K562 (cell line): ENCODE measurements around the gene UGT2B11. TPM values are rescaled to one million over a fixed set of nuclear protein-coding genes. Genes with fewer than 3 reads are reported as not detected.
"Not testable (repeated sequence)": the region's sequence is repeated elsewhere in the genome, so short reads cannot be mapped to it uniquely, and the experiment has no call there.

Experiments used
- ATAC-seq: fragments of 200-7000 bp; cut with Tn5 transposase; 3 replicates; pipeline ENCODE4 v1.9.1; 2020; ENCODE audit warnings: moderate library complexity
- BruUV-seq: library from RNA; stranded (reverse); fragments of 400-500 nt; replicated peaks from 2 replicates; lab custom pipeline; 2021; lab: Mats Ljungman, UMichigan
- CTCF ChIA-PET: fragments of 300-600 bp; formaldehyde crosslinking; extraction: SDS; loops from one replicate; lab custom pipeline; 2021; ENCODE audit warnings: low intra/inter-chr PET ratio; lab: Yijun Ruan, JAX
- POLR2A ChIA-PET: fragments of 300-600, 350-650 bp; sonication (Branson Sonifier 250); formaldehyde crosslinking; extraction: SDS; loops from one replicate; lab custom pipeline; 2021; ENCODE audit warnings: antibody characterized with exemption, inconsistent platforms; lab: Yijun Ruan, JAX
- DNase-seq, 4 experiments: peaks; one replicate each; pipeline versions ENCODE4 v3.0.0 to v3.0.0-alpha.2; 2011 to 2018; ENCODE audit warnings: low spot score in 3 of 4, mixed read lengths in 3 of 4; ENCODE audit errors: extremely low read depth in 1 of 4
- FAIRE-seq: peaks from 2 replicates; lab custom pipeline; 2011; peaks lifted over from hg19 to GRCh38; lab: Jason Lieb, UNC
- H2AFZ ChIP-seq: 2 replicates; pipeline ENCODE4 v1.6.0; 2011; ENCODE audit warnings: low read depth, low read length, control low read depth, inconsistent platforms
- H3K27ac ChIP-seq: fragments of 200-600 bp; 3 replicates; pipeline ENCODE4 v1.8.0; 2011; ENCODE audit warnings: low read depth, mild to moderate bottlenecking, control low read depth, inconsistent platforms, low read length, moderate library complexity, mixed read lengths; ENCODE audit errors: extremely low read depth
- H3K27me3 ChIP-seq, 2 experiments: fragments of 300-600 bp in 1 of 2; 2 replicates in 1 of 2; 3 replicates in 1 of 2; pipeline versions ENCODE4 v1.6.0 to v1.8.0; 2011; ENCODE audit warnings: inconsistent platforms in 2 of 2, low read length in 2 of 2, mild to moderate bottlenecking in 1 of 2, mixed read lengths in 1 of 2, moderate library complexity in 1 of 2; ENCODE audit not compliant: control insufficient read depth in 2 of 2, insufficient read depth in 2 of 2
- H3K36me3 ChIP-seq: fragments of 300-600 bp; 3 replicates; pipeline ENCODE4 v1.8.0; 2011; ENCODE audit warnings: mild to moderate bottlenecking, low read length, inconsistent platforms; ENCODE audit not compliant: control insufficient read depth, insufficient read depth
- H3K4me1 ChIP-seq, 2 experiments: fragments of 200-600 bp in 1 of 2; replicated peaks in 1 of 2; 2 replicates in 1 of 2; 3 replicates in 1 of 2; pipeline versions ENCODE4 v1.5.1 to v1.8.0; 2011; ENCODE audit warnings: inconsistent platforms in 2 of 2, low read length in 2 of 2, mild to moderate bottlenecking in 1 of 2, mixed read lengths in 1 of 2, moderate library complexity in 1 of 2; ENCODE audit not compliant: control insufficient read depth in 2 of 2, insufficient read depth in 2 of 2
- H3K4me2 ChIP-seq: 2 replicates; pipeline ENCODE4 v1.6.1; 2011; ENCODE audit warnings: low read length, control low read depth, inconsistent platforms, mixed read lengths; ENCODE audit not compliant: insufficient read depth
- H3K4me3 ChIP-seq: fragments of 200-600 bp; sonication (generic), shearing (Covaris generic); 2 replicates; pipeline ENCODE4 v1.5.1; 2016; ENCODE audit warnings: control low read depth, inconsistent platforms
- H3K79me2 ChIP-seq: fragments of 200-600 bp; 3 replicates; pipeline ENCODE4 v1.8.0; 2011; ENCODE audit warnings: low read length, inconsistent platforms; ENCODE audit not compliant: control insufficient read depth, insufficient read depth
- H3K9ac ChIP-seq, 2 experiments: 2 replicates each; pipeline versions ENCODE4 v1.6.0 to v1.6.1; 2011; ENCODE audit warnings: low read depth in 2 of 2, low read length in 2 of 2, control low read depth in 1 of 2, inconsistent platforms in 1 of 2, mild to moderate bottlenecking in 1 of 2, mixed read lengths in 1 of 2; ENCODE audit not compliant: insufficient read depth in 1 of 2
- H3K9me1 ChIP-seq: one replicate; pipeline ENCODE4 v1.6.0; 2011; ENCODE audit warnings: inconsistent platforms, mild to moderate bottlenecking, low read length, moderate library complexity; ENCODE audit not compliant: control insufficient read depth, insufficient read depth
- H3K9me3 ChIP-seq: replicated peaks from 2 replicates; pipeline ENCODE4 v1.5.1; 2011; ENCODE audit warnings: low read depth, low read length, inconsistent platforms; ENCODE audit not compliant: control insufficient read depth, insufficient read depth
- H4K20me1 ChIP-seq: replicated peaks from 2 replicates; pipeline ENCODE4 v1.6.1; 2011; ENCODE audit warnings: low read length, inconsistent platforms, mixed read lengths; ENCODE audit not compliant: control insufficient read depth, insufficient read depth
- RAD21 ChIP-seq, 2 experiments: fragments of 250-450 bp in 1 of 2; fragments of 450-650 bp in 1 of 2; sonication (Bioruptor Pico) in 1 of 2; formaldehyde crosslinking in 1 of 2; IDR thresholded peaks in 1 of 2; conservative IDR thresholded peaks in 1 of 2; 2 replicates each; pipeline versions ENCODE4 v1.4.0 to v1.8.0; 2020 to 2022; ENCODE audit warnings: mild to moderate bottlenecking in 2 of 2, moderate library complexity in 1 of 2
- THRAP3 ChIP-seq: fragments of 450-650 bp; IDR thresholded peaks from 2 replicates; pipeline ENCODE4 v1.6.1; 2016; ENCODE audit warnings: mild to moderate bottlenecking, inconsistent platforms, borderline replicate concordance
- ZNF354B ChIP-seq: fragments of 250-450 bp; sonication (Bioruptor Pico); IDR thresholded peaks from 2 replicates; pipeline ENCODE4 v1.4.0; 2020
- WGBS: fragments of 100-300 bp; shearing (Covaris generic); methylation state at CpG from one replicate; pipeline ENCODE4 v1.1.6; 2016; ENCODE audit warnings: low coverage, mixed read lengths; ENCODE audit not compliant: insufficient coverage; ENCODE audit errors: missing lambda C conversion rate; 5-methylcytosine and 5-hydroxymethylcytosine counted together
- in situ Hi-C: fragments of 300-500 bp; cut with MboI; formaldehyde crosslinking; loops from 4 replicates; pipeline ENCODE4 v1.15.0; 2018; ENCODE audit warnings: inconsistent platforms, mixed read lengths
- intact Hi-C: fragments of 100-400 bp; cut with micrococcal nuclease; formaldehyde crosslinking; loops from 2 replicates; pipeline ENCODE4 v1.14.2; 2022
- polyA plus RNA-seq, 8 experiments: library from polyadenylated mRNA; depleted of rRNA in 4 of 8; stranded (reverse) in 5 of 8; unstranded in 3 of 8; fragments of >200 nt; fragmentation: Nextera tagmentation in 2 of 8; fragmentation: Illumina TruSeq in 1 of 8; extraction: Ambion mirVana in 2 of 8; extraction: Trizol in 1 of 8; gene quantifications; 2 replicates each; pipeline versions ENCODE4 v1.2.1 to v1.2.3, GENCODE V29; 2011 to 2014; ENCODE audit warnings: inconsistent platforms in 1 of 8, missing spikeins in 1 of 8
- total RNA-seq, 7 experiments: library from RNA; depleted of rRNA in 6 of 7; stranded (reverse); fragments of >200 nt in 6 of 7; fragmentation: Illumina TruSeq in 2 of 7; extraction: Trizol in 2 of 7; gene quantifications; 2 replicates each; pipeline versions ENCODE4 v1.2.1 to v1.2.3, GENCODE V29; 2011 to 2021; ENCODE audit warnings: low replicate concordance in 1 of 7
- TF ChIP-seq, protein P1 (sequence below): fragments of 450-650 bp; IDR thresholded peaks from 2 replicates; pipeline ENCODE4 v1.7.0; 2016; ENCODE audit warnings: borderline replicate concordance

UGT2B11 gene
- total and polyA plus RNA-seq, 9 of the 15 experiments (the other 6 are each of a cell fraction or from before 2014, with no cell fraction given), result 0.06 TPM; not detected in 8

DNA sequence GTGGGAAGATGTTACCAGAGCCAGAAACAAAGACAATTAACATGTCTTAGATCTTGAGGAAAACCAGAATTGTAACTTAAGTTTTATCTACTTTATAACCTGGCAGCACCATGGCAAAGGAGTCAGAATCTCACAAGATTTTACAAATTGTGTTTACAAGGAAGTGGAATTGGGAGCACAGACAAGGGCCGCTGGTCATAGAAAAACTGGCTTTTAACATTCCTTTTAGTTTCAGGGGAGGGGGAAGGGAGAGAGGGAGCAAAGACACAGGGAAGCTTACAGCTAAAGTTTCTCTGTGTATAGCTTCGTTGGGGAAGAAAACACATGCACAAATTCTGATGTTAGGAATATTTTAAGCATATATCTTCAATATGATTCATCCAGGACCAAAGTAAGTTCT, 10.3 kb upstream of the UGT2B11 start (continued):
- TF ChIP-seq, protein P1, sequence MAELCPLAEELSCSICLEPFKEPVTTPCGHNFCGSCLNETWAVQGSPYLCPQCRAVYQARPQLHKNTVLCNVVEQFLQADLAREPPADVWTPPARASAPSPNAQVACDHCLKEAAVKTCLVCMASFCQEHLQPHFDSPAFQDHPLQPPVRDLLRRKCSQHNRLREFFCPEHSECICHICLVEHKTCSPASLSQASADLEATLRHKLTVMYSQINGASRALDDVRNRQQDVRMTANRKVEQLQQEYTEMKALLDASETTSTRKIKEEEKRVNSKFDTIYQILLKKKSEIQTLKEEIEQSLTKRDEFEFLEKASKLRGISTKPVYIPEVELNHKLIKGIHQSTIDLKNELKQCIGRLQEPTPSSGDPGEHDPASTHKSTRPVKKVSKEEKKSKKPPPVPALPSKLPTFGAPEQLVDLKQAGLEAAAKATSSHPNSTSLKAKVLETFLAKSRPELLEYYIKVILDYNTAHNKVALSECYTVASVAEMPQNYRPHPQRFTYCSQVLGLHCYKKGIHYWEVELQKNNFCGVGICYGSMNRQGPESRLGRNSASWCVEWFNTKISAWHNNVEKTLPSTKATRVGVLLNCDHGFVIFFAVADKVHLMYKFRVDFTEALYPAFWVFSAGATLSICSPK, result no peak
- no peak for TF ChIP-seq ZNF354B (CRISPR knock-in tag)
- no peak for TF ChIP-seq THRAP3
- TF ChIP-seq, all 486 proteins: peak for 0

DNA sequence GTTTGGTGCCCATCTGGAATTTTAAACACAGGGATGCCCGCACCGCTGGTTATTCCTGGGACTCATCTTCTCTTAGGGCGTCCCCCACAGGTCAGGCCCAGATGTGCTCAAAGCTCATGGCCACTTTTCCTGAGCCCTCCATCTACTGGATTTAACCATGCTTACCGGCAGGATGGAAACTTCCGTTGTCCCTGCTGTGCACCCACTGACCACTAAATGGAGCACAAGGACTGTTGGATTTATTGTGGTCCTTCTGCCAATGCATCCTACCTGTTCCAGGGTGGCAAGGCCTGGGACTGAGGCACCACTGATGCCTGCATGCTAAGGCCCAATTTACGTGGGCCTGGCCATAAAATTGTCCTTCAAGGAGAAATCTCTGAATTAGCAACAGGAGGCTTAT, 8.7 kb upstream of the UGT2B11 start:
- POLR2A ChIA-PET, H3K4me3 ChIP-seq, H3K9ac ChIP-seq, H3K4me1 ChIP-seq, H3K9me1 ChIP-seq, H3K27ac ChIP-seq, CTCF ChIA-PET, H2AFZ ChIP-seq, H4K20me1 ChIP-seq, H3K9me3 ChIP-seq, H3K27me3 ChIP-seq, H3K79me2 ChIP-seq, in situ Hi-C loops, ATAC-seq, H3K4me2 ChIP-seq, H3K36me3 ChIP-seq, BruUV-seq, DNase-seq, intact Hi-C loops, FAIRE-seq: not testable (repeated sequence)
- TF ChIP-seq RAD21 (CRISPR knock-in tag; conservative IDR thresholded peaks at IDR 0.05 in 1 of 2, IDR thresholded peaks at IDR 0.05 in 1 of 2), result peak in 1 of 2 experiments; percentile 32; a peak in 1 of 4 replicates
- 22% methylated on average over 6 of the region's 6 CpGs for WGBS

DNA sequence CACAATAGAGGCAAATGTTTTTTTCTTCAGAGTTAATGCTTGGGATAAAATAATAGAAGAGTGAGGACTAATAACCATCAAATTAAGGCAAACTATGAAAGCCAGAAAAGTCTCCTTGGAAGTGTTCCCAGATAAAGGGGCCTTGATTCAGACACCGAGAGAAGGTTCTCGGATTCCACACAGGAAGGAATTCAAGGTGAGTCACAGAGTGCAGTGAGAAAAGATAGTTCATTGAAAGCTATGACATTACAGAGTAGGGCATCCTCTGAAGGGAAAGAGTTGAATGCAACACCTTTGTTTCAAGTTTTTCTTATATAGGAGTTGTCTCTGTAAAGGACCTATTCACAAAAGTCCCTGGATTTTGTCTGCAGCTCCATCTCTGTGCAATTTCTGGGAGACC, 3.9 kb upstream of the UGT2B11 start:
- H3K9me3 ChIP-seq, POLR2A ChIA-PET, H3K9ac ChIP-seq, H3K4me2 ChIP-seq, CTCF ChIA-PET, H4K20me1 ChIP-seq, FAIRE-seq, H3K9me1 ChIP-seq, H3K79me2 ChIP-seq, H3K27ac ChIP-seq, BruUV-seq, ATAC-seq, H3K4me3 ChIP-seq, H3K36me3 ChIP-seq, in situ Hi-C loops, intact Hi-C loops, DNase-seq, H3K4me1 ChIP-seq, H3K27me3 ChIP-seq, H2AFZ ChIP-seq: not testable (repeated sequence)
- 11% methylated on average over 2 of the region's 2 CpGs for WGBS
